Transverse colon (tissue), 4 donors: ENCODE data around the gene CHM. TPM values are rescaled to one million over a fixed set of nuclear protein-coding genes. Genes with fewer than 3 reads are reported as not detected.
"Not testable (repeated sequence)": the region's sequence is repeated elsewhere in the genome, so short reads cannot be mapped to it uniquely, and the experiment has no call there.

Experiments used
- DNase-seq: peaks from one replicate; pipeline ENCODE4 v3.0.0-alpha.2; 2019
- H3K27ac ChIP-seq, 4 donors: fragments of 200-600 bp; sonication (generic); 2 replicates each; pipeline ENCODE4 v1.5.1; 2016 to 2018; ENCODE audit warnings: inconsistent platforms in 4 of 4
- H3K27me3 ChIP-seq: fragments of 200-600 bp; sonication (generic); 2 replicates; pipeline ENCODE4 v1.5.1; 2017; ENCODE audit warnings: inconsistent platforms
- H3K36me3 ChIP-seq, 4 donors: fragments of 200-600 bp; sonication (generic); 2 replicates each; pipeline ENCODE4 v1.5.1; 2017 to 2019; ENCODE audit warnings: inconsistent platforms in 4 of 4
- H3K4me1 ChIP-seq, 4 donors: fragments of 200-600 bp; sonication (generic); 2 replicates each; pipeline ENCODE4 v1.5.1; 2017 to 2020; ENCODE audit warnings: inconsistent platforms in 4 of 4
- H3K4me3 ChIP-seq, 4 donors: fragments of 200-600 bp; sonication (generic); 1 replicate in 1 of 4; 2 replicates in 3 of 4; pipeline versions ENCODE4 v1.5.1 to v1.6.1; 2017 to 2019; ENCODE audit warnings: inconsistent platforms in 4 of 4
- H3K9me3 ChIP-seq, 2 donors: fragments of 200-600 bp; sonication (generic); 2 replicates each; pipeline ENCODE4 v1.5.1; 2017 to 2019; ENCODE audit warnings: inconsistent platforms in 2 of 2
- CTCF ChIP-seq, 5 experiments: fragments of 200-600 bp in 3 of 5; fragments of 450-650 bp in 2 of 5; sonication (generic) in 3 of 5; IDR thresholded peaks; 1 replicate in 2 of 5; 2 replicates in 3 of 5; pipeline ENCODE4 v1.5.1; 2016 to 2017; ENCODE audit warnings: antibody characterized with exemption in 5 of 5, inconsistent platforms in 3 of 5, mild to moderate bottlenecking in 2 of 5, moderate library complexity in 1 of 5
- EP300 ChIP-seq: sonication (generic); formaldehyde crosslinking; IDR thresholded peaks from one replicate; pipeline ENCODE4 v1.6.1; 2017; ENCODE audit warnings: antibody characterized with exemption, low read depth
- POLR2A ChIP-seq: fragments of 450-650 bp; IDR thresholded peaks from one replicate; pipeline ENCODE4 v1.6.1; 2016; ENCODE audit warnings: antibody characterized with exemption, mild to moderate bottlenecking, moderate library complexity
- POLR2AphosphoS5 ChIP-seq, 3 donors: sonication (generic); formaldehyde crosslinking; IDR thresholded peaks; one replicate each; pipeline ENCODE4 v1.6.1; 2016; ENCODE audit warnings: antibody characterized with exemption in 3 of 3
- WGBS, 2 donors: methylation state at CpG; one replicate each; pipeline ENCODE4 v1.1.5; 2018; ENCODE audit warnings: low coverage in 1 of 2; 5-methylcytosine and 5-hydroxymethylcytosine counted together
- in situ Hi-C, 4 donors: fragments of 200-750 bp; cut with MboI; loops; one replicate each; pipeline versions ENCODE4 v1.15.0 to v1.15.1; 2017; ENCODE audit warnings: low sequenced_read_pairs in 3 of 4, low pct_ligation_motif_present in 1 of 4, low pct_unique_long_range_greater_than_20kb in 1 of 4
- intact Hi-C: fragments of 100-400 bp; cut with DNase I; formaldehyde crosslinking; loops from one replicate; pipeline ENCODE4 v1.15.1; 2023; ENCODE audit warnings: low total_unique reads
- total RNA-seq, 4 donors: library from RNA; depleted of rRNA; stranded (reverse); fragments of >200 nt; gene quantifications; one replicate each; pipeline ENCODE4 v1.1.0, GENCODE V29; 2016

Gene CHM
- total RNA-seq, 4 donors from 2014 or later, result 7.8 to 22.8 (median 14.4) TPM

- Histone ChIP-seq H3K27me3 (no peaks in the 10 kb centered on the region), H3K9me3 (no peaks in the 10 kb centered on the region), H3K4me1 (no peaks in the 10 kb centered on the region), H3K4me3 (no peak overlapping the region), H3K36me3 (no peaks in the 10 kb centered on the region), H3K27ac (no peak overlapping the region)
- TF ChIP-seq EP300, result no peak
- no peak for TF ChIP-seq POLR2AphosphoS5 (IDR thresholded peaks at IDR 0.05)
- no peak for TF ChIP-seq POLR2A
- no peak for TF ChIP-seq CTCF (IDR thresholded peaks at IDR 0.05)
- 53% methylated on average over 3 of the region's 3 CpGs; no CpG with 5 or more reads in 1 of the 2 donors for WGBS, 2 donors
- DNase-seq, result no peak
- intact Hi-C loops, result no loop called here
- in situ Hi-C loops, result no loop called here
Observed at GRCh38 chrX:85930099-85930498, 117.3 kb downstream of the CHM start.

- H3K4me1 ChIP-seq, result no peaks in the 10 kb centered on the region
- intact Hi-C loops, result no loop called here
- no peak overlapping the region for H3K27ac ChIP-seq
- 50 to 62% methylated on average over 1 of the region's 1 CpG for WGBS, 2 donors
- H3K4me3 ChIP-seq, result no peak overlapping the region
- no peaks in the 10 kb centered on the region for H3K36me3 ChIP-seq
- no peak for TF ChIP-seq EP300
- no peak for TF ChIP-seq POLR2A
- TF ChIP-seq CTCF (IDR thresholded peaks at IDR 0.05), result no peak
- no peak for TF ChIP-seq POLR2AphosphoS5 (IDR thresholded peaks at IDR 0.05)
- in situ Hi-C loops, result no loop called here
- no peak for DNase-seq
- no peaks in the 10 kb centered on the region for H3K9me3 ChIP-seq
- H3K27me3 ChIP-seq, result no peaks in the 10 kb centered on the region
Observed at GRCh38 chrX:85928606-85929005, 118.8 kb downstream of the CHM start.

GRCh38 chrX:85927740-85928139 lies 119.6 kb downstream of the CHM start:
- in situ Hi-C loops, result no loop called here
- TF ChIP-seq POLR2AphosphoS5 (IDR thresholded peaks at IDR 0.05) (no peak), EP300 (no peak), CTCF (IDR thresholded peaks at IDR 0.05) (no peak), POLR2A (no peak)
- Histone ChIP-seq H3K9me3 (no peaks in the 10 kb centered on the region), H3K36me3 (no peaks in the 10 kb centered on the region), H3K4me1 (no peaks in the 10 kb centered on the region), H3K4me3 (no peak overlapping the region), H3K27me3 (no peaks in the 10 kb centered on the region), H3K27ac (no peak overlapping the region)
- intact Hi-C loops, result no loop called here
- 72 to 80% methylated on average over 1 of the region's 1 CpG for WGBS, 2 donors
- no peak for DNase-seq

GRCh38 chrX:85922821-85923220 lies 124.5 kb downstream of the CHM start:
- H3K36me3 ChIP-seq, result no peaks in the 10 kb centered on the region
- DNase-seq, result no peak
- H3K27me3 ChIP-seq, result no peaks in the 10 kb centered on the region
- WGBS, 2 donors, result 69 to 80% methylated on average over 1 to 3 of the region's 3 CpGs
- H3K27ac ChIP-seq, result no peak overlapping the region
- in situ Hi-C loops (no loop called here), intact Hi-C loops (no loop called here)
- H3K9me3 ChIP-seq, result no peaks in the 10 kb centered on the region
- H3K4me3 ChIP-seq, result no peak overlapping the region
- H3K4me1 ChIP-seq, result no peaks in the 10 kb centered on the region
- no peak for TF ChIP-seq EP300
- TF ChIP-seq CTCF (IDR thresholded peaks at IDR 0.05), result no peak
- TF ChIP-seq POLR2AphosphoS5 (IDR thresholded peaks at IDR 0.05), result no peak
- TF ChIP-seq POLR2A, result no peak

- WGBS, 2 donors, result 83% methylated on average over 2 of the region's 2 CpGs; no CpG with 5 or more reads in 1 of the 2 donors
- H3K36me3 ChIP-seq, H3K4me3 ChIP-seq, H3K4me1 ChIP-seq, intact Hi-C loops, DNase-seq, H3K9me3 ChIP-seq, H3K27ac ChIP-seq, H3K27me3 ChIP-seq, in situ Hi-C loops: not testable (repeated sequence)
Observed at GRCh38 chrX:85916656-85917280, 130.6 kb downstream of the CHM start.
